ENCODE data around the gene FGF9. TPM values are rescaled to one million over a fixed set of nuclear protein-coding genes. Genes with fewer than 3 reads are reported as not detected.
A peak's percentile ranks its signal among the peaks of the same experiment; 100 is the strongest.

FGF9 gene
- total and polyA plus RNA-seq, 3 experiments from 2014 or later: 1.7 to 2.3 (median 2.3) TPM

- no peak for DNase-seq
- no peak overlapping the region for H3K27ac ChIP-seq (ENCODE audit: low read depth, low read length)
- H3K4me3 ChIP-seq (ENCODE audit: low read length): no peak overlapping the region
- Mint-ChIP-seq H3K27me3 (peaks cover 3 to 22% of the 10 kb centered on the region in 2 donors), H3K27ac (peak overlapping the region in 1 of 8 donors; percentile 53), H3K9me3 (no peaks in the 10 kb centered on the region), H3K36me3 (no peaks in the 10 kb centered on the region), H3K4me3 (no peak overlapping the region), H3K4me1 (no peaks in the 10 kb centered on the region)
- H3K9me3 ChIP-seq (ENCODE audit: low read length): no peaks in the 10 kb centered on the region
- H3K4me1 ChIP-seq (ENCODE audit: insufficient read depth, low read length): no peaks in the 10 kb centered on the region
- H3K36me3 ChIP-seq (ENCODE audit: insufficient read depth, low read length): no peaks in the 10 kb centered on the region
- ChIA-PET POLR2A (no interaction called here), CTCF (no interaction called here)
- H3K27me3 ChIP-seq (ENCODE audit: insufficient read depth, low read length, poor library complexity, severe bottlenecking): no peaks in the 10 kb centered on the region
These were observed 68.9 kb downstream of the FGF9 start for GRCh38 chr13:21739771-21740170.

- POLR2A ChIA-PET: no interaction called here
- no peak overlapping the region for H3K4me3 Mint-ChIP-seq
- H3K4me1 Mint-ChIP-seq: no peaks in the 10 kb centered on the region
- no peaks in the 10 kb centered on the region for H3K36me3 Mint-ChIP-seq
- CTCF ChIA-PET: no interaction called here
- Histone ChIP-seq H3K4me3 (ENCODE audit: low read length) (no peak overlapping the region), H3K27me3 (ENCODE audit: insufficient read depth, low read length, poor library complexity, severe bottlenecking) (no peaks in the 10 kb centered on the region), H3K27ac (ENCODE audit: low read depth, low read length) (no peak overlapping the region), H3K4me1 (ENCODE audit: insufficient read depth, low read length) (no peaks in the 10 kb centered on the region), H3K36me3 (ENCODE audit: insufficient read depth, low read length) (no peaks in the 10 kb centered on the region), H3K9me3 (ENCODE audit: low read length) (no peaks in the 10 kb centered on the region)
- no peak overlapping the region for H3K27ac Mint-ChIP-seq
- H3K27me3 Mint-ChIP-seq: peaks cover 3 to 17% of the 10 kb centered on the region in 2 donors
- no peak for DNase-seq
- H3K9me3 Mint-ChIP-seq: no peaks in the 10 kb centered on the region
These were observed 70.6 kb downstream of the FGF9 start for GRCh38 chr13:21741396-21741979.

- Mint-ChIP-seq H3K9me3 (no peaks in the 10 kb centered on the region), H3K27me3 (peaks cover 3 to 15% of the 10 kb centered on the region in 2 donors)
- CTCF ChIA-PET: no interaction called here
These were observed 71.2 kb downstream of the FGF9 start for GRCh38 chr13:21742096-21742495.

GRCh38 chr13:21744149-21744548 lies 73.3 kb downstream of the FGF9 start:
- DNase-seq: no peak
- no peak overlapping the region for H3K27ac Mint-ChIP-seq
- H3K27me3 ChIP-seq (ENCODE audit: insufficient read depth, low read length, poor library complexity, severe bottlenecking): no peaks in the 10 kb centered on the region
- H3K27me3 Mint-ChIP-seq: peaks cover 2 to 14% of the 10 kb centered on the region in 2 donors
- H3K4me3 Mint-ChIP-seq: no peak overlapping the region
- H3K9me3 Mint-ChIP-seq: no peaks in the 10 kb centered on the region
- H3K4me1 ChIP-seq (ENCODE audit: insufficient read depth, low read length): no peaks in the 10 kb centered on the region
- ChIA-PET POLR2A (no interaction called here), CTCF (no interaction called here)
- H3K9me3 ChIP-seq (ENCODE audit: low read length): no peaks in the 10 kb centered on the region
- no peaks in the 10 kb centered on the region for H3K4me1 Mint-ChIP-seq
- H3K36me3 Mint-ChIP-seq: no peaks in the 10 kb centered on the region
- no peak overlapping the region for H3K27ac ChIP-seq (ENCODE audit: low read depth, low read length)
- no peaks in the 10 kb centered on the region for H3K36me3 ChIP-seq (ENCODE audit: insufficient read depth, low read length)
- no peak overlapping the region for H3K4me3 ChIP-seq (ENCODE audit: low read length)

More at GRCh38 chr13:21742096-21742495, 71.2 kb downstream of the FGF9 start:
- Mint-ChIP-seq H3K4me3 (no peak overlapping the region), H3K4me1 (no peaks in the 10 kb centered on the region), H3K36me3 (no peaks in the 10 kb centered on the region), H3K27ac (no peak overlapping the region)
- no peaks in the 10 kb centered on the region for H3K4me1 ChIP-seq (ENCODE audit: insufficient read depth, low read length)
- H3K27ac ChIP-seq (ENCODE audit: low read depth, low read length): no peak overlapping the region
- POLR2A ChIA-PET: no interaction called here
- H3K9me3 ChIP-seq (ENCODE audit: low read length): no peaks in the 10 kb centered on the region
- no peaks in the 10 kb centered on the region for H3K36me3 ChIP-seq (ENCODE audit: insufficient read depth, low read length)
- no peak for DNase-seq
- no peaks in the 10 kb centered on the region for H3K27me3 ChIP-seq (ENCODE audit: insufficient read depth, low read length, poor library complexity, severe bottlenecking)
- H3K4me3 ChIP-seq (ENCODE audit: low read length): no peak overlapping the region

- no peaks in the 10 kb centered on the region for H3K4me1 ChIP-seq (ENCODE audit: insufficient read depth, low read length)
- H3K9me3 ChIP-seq (ENCODE audit: low read length): no peaks in the 10 kb centered on the region
- no peaks in the 10 kb centered on the region for H3K27me3 ChIP-seq (ENCODE audit: insufficient read depth, low read length, poor library complexity, severe bottlenecking)
- H3K27ac Mint-ChIP-seq: no peak overlapping the region
- H3K36me3 Mint-ChIP-seq: no peaks in the 10 kb centered on the region
- DNase-seq: no peak
- peaks cover 0 to 2% (median 0%) of the 10 kb centered on the region in 5 donors for H3K9me3 Mint-ChIP-seq
- peaks cover 2 to 12% of the 10 kb centered on the region in 2 donors for H3K27me3 Mint-ChIP-seq
- no peak overlapping the region for H3K4me3 ChIP-seq (ENCODE audit: low read length)
- CTCF ChIA-PET: no interaction called here
- no peak overlapping the region for H3K4me3 Mint-ChIP-seq
- no peak overlapping the region for H3K27ac ChIP-seq (ENCODE audit: low read depth, low read length)
- POLR2A ChIA-PET: no interaction called here
- no peaks in the 10 kb centered on the region for H3K4me1 Mint-ChIP-seq
- no peaks in the 10 kb centered on the region for H3K36me3 ChIP-seq (ENCODE audit: insufficient read depth, low read length)
These were observed 74.4 kb downstream of the FGF9 start for GRCh38 chr13:21745307-21745706.

GRCh38 chr13:21747456-21747855 lies 76.6 kb downstream of the FGF9 start:
- DNase-seq: no peak
- Mint-ChIP-seq H3K9me3 (peaks cover 0 to 2% (median 0%) of the 10 kb centered on the region in 5 donors), H3K27me3 (peaks cover 2 to 21% of the 10 kb centered on the region in 2 donors), H3K36me3 (no peaks in the 10 kb centered on the region), H3K4me3 (no peak overlapping the region), H3K4me1 (no peaks in the 10 kb centered on the region), H3K27ac (no peak overlapping the region)
- H3K36me3 ChIP-seq (ENCODE audit: insufficient read depth, low read length): no peaks in the 10 kb centered on the region
- no peaks in the 10 kb centered on the region for H3K27me3 ChIP-seq (ENCODE audit: insufficient read depth, low read length, poor library complexity, severe bottlenecking)
- no peak overlapping the region for H3K4me3 ChIP-seq (ENCODE audit: low read length)
- ChIA-PET CTCF (interaction anchor here (1.1 kb wide), 1 partner anchor 10 kb away, joined by 3 read pairs; no protein-coding TSS in a partner anchor), POLR2A (no interaction called here)
- no peak overlapping the region for H3K27ac ChIP-seq (ENCODE audit: low read depth, low read length)
- no peaks in the 10 kb centered on the region for H3K9me3 ChIP-seq (ENCODE audit: low read length)
- H3K4me1 ChIP-seq (ENCODE audit: insufficient read depth, low read length): no peaks in the 10 kb centered on the region

- POLR2A ChIA-PET: no interaction called here
- no peak for DNase-seq
- Histone ChIP-seq H3K4me1 (ENCODE audit: insufficient read depth, low read length) (no peaks in the 10 kb centered on the region), H3K4me3 (ENCODE audit: low read length) (no peak overlapping the region), H3K9me3 (ENCODE audit: low read length) (no peaks in the 10 kb centered on the region), H3K27me3 (ENCODE audit: insufficient read depth, low read length, poor library complexity, severe bottlenecking) (no peaks in the 10 kb centered on the region), H3K27ac (ENCODE audit: low read depth, low read length) (no peak overlapping the region), H3K36me3 (ENCODE audit: insufficient read depth, low read length) (no peaks in the 10 kb centered on the region)
- Mint-ChIP-seq H3K4me3 (no peak overlapping the region), H3K27me3 (peaks cover 2 to 22% of the 10 kb centered on the region in 2 donors), H3K9me3 (peaks cover 0 to 2% (median 0%) of the 10 kb centered on the region in 5 donors), H3K4me1 (no peaks in the 10 kb centered on the region), H3K36me3 (no peaks in the 10 kb centered on the region), H3K27ac (no peak overlapping the region)
- CTCF ChIA-PET: interaction anchor here (1.1 kb wide), 1 partner anchor 11 kb away, joined by 3 read pairs; no protein-coding TSS in a partner anchor
These were observed 77.3 kb downstream of the FGF9 start for GRCh38 chr13:21748166-21748565.

GRCh38 chr13:21749410-21749809 lies 78.5 kb downstream of the FGF9 start:
- POLR2A ChIA-PET: no interaction called here

More at GRCh38 chr13:21749410-21749809, 78.5 kb downstream of the FGF9 start:
- Histone ChIP-seq H3K9me3 (ENCODE audit: low read length) (no peaks in the 10 kb centered on the region), H3K27ac (ENCODE audit: low read depth, low read length) (no peak overlapping the region), H3K36me3 (ENCODE audit: insufficient read depth, low read length) (no peaks in the 10 kb centered on the region), H3K4me3 (ENCODE audit: low read length) (no peak overlapping the region), H3K4me1 (ENCODE audit: insufficient read depth, low read length) (no peaks in the 10 kb centered on the region), H3K27me3 (ENCODE audit: insufficient read depth, low read length, poor library complexity, severe bottlenecking) (no peaks in the 10 kb centered on the region)
- H3K9me3 Mint-ChIP-seq: peaks cover 0 to 2% (median 0%) of the 10 kb centered on the region in 5 donors
- no peak overlapping the region for H3K27ac Mint-ChIP-seq
- CTCF ChIA-PET: no interaction called here
- H3K4me3 Mint-ChIP-seq: no peak overlapping the region
- DNase-seq: no peak
- no peaks in the 10 kb centered on the region for H3K36me3 Mint-ChIP-seq
- peaks cover 4 to 30% of the 10 kb centered on the region in 2 donors for H3K27me3 Mint-ChIP-seq
- H3K4me1 Mint-ChIP-seq: no peaks in the 10 kb centered on the region

All from CD8-positive, alpha-beta memory T cell (primary cell).